Fibroblast of the aortic adventitia (primary cell): ENCODE data around the gene BCL7C. TPM values are rescaled to one million over a fixed set of nuclear protein-coding genes. Genes with fewer than 3 reads are reported as not detected.

Experiments used
- DNase-seq: peaks from one replicate; pipeline ENCODE4 v3.0.0-alpha.2; 2010; ENCODE audit warnings: low read depth
- H3K4me3 ChIP-seq: 2 replicates; pipeline ENCODE4 v1.5.1; 2011; ENCODE audit warnings: low read depth, mild to moderate bottlenecking, control low read depth, low read length, moderate library complexity
- CTCF ChIP-seq: IDR thresholded peaks from 2 replicates; pipeline ENCODE4 v1.5.1; 2011; ENCODE audit warnings: mild to moderate bottlenecking, low read length, control low read depth, inconsistent platforms; ENCODE audit not compliant: insufficient read depth
- total RNA-seq: library from RNA; depleted of rRNA; stranded (reverse); fragments of >200 nt; gene quantifications from 2 replicates; pipeline ENCODE4 v1.2.3, GENCODE V29; 2012; ENCODE audit warnings: low replicate concordance

BCL7C gene
- total RNA-seq, 1 donor: 45.5 TPM

DNA sequence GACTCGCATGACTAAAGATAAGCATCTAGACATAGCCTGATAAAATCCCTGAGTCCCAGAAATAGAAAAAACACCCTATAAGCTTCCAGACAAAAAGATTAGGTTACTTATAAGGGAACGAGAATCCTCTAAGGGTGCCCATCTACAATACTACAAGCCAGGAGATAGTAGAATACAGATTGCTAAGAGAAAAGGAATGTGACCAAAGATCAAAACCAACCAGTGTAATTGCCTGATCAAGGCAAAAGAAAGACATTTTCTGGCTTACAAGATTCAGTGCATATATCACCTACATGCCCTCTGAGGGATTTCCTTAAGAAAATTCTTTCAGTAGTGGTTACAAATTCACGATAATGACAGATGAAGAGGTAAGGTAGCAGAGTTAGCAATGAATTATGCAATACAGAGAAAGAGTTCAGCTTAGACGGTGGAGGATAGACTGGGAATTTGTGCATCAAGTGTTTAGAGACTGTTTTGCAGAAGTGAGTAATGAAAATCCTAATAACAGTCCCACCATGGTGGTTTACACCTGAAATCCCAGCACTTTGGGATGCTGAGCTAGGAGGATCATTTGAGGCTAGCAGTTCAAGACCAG, 35.0 kb downstream of the BCL7C start:
- no peak for TF ChIP-seq CTCF
- peak; percentile 10 for DNase-seq
- H3K4me3 ChIP-seq: no peak overlapping the region

DNA sequence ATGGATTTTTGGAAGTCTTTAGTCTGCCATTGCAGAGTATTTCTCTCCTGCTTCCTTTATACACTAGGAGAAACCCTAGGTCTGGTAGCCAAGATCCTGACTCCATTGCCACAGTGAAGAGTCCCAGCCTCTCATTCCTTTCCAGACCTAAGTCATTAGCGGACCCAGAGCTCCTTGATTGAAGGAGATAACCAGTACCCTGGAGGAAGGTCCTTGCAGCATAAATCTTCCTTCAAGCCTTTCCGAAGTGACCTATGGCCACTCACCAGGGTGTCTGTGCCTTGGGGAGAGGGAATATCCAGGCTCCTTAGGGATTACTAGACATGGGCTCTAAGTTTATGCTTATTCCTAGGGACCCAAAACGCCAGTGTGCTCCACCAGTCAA, 35.8 kb downstream of the BCL7C start:
- TF ChIP-seq CTCF: no peak
- no peak overlapping the region for H3K4me3 ChIP-seq
- no peak for DNase-seq

DNA sequence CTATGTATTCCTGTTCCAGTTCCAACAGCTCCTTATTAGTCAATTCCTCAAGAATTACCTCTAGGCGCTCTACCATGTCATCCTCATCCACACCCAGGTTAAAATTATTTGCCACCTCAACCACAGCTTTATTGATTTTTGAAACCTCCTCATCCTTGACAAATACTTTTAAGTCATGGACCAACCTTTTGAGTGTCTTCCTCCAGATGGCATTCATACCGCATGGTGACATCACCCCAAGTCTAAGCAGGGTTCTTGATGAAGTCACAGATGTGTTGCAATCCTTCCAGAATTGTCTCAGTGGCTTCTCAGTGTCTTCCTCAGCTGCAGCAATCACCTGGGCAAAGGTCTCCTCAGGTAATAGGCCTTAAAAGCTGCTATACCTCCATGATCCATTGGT, 40.1 kb downstream of the BCL7C start:
- TF ChIP-seq CTCF: no peak
- no peak for DNase-seq
- no peak overlapping the region for H3K4me3 ChIP-seq

DNA sequence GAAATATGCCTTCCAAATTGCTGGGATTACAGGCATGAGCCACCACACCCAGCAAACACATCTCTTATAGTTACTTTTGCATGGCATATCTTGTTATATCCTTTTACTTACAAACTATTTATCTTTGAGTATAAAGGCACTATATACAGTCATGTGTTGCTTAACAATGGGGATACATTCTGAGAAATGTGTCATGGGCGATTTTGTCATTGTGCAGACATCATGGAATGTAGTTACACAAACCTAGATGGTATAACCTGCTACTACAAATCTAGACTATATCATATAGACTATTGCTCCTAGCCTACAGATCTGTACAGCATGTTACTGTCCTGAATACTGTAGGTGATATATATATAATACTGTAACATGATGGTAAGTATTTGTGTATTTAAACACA, 43.6 kb downstream of the BCL7C start:
- no peak overlapping the region for H3K4me3 ChIP-seq
- TF ChIP-seq CTCF: no peak
- DNase-seq: no peak

GRCh38 chr16:30846649-30847402, 47.1 kb downstream of the BCL7C start:
- DNase-seq: no peak
- no peak overlapping the region for H3K4me3 ChIP-seq
- no peak for TF ChIP-seq CTCF

- peak overlapping the region; percentile 53 for H3K4me3 ChIP-seq
- peak; percentile 96 for DNase-seq
- TF ChIP-seq CTCF: peak; percentile 94
Observed at GRCh38 chr16:30844671-30845449, 49.0 kb downstream of the BCL7C start.
